ENCODE data around the gene SLC12A7.

Gene SLC12A7

GRCh38 chr5:1121891-1122290 is 10.0 kb upstream of the SLC12A7 start:
- in situ Hi-C loops (cut with HindIII; ENCODE audit: low sequenced_read_pairs): no loop called here
- no peak for DNase-seq (ENCODE audit: low read depth, low spot score)
- H3K4me3 ChIP-seq (ENCODE audit: low read depth, low read length): no peak overlapping the region
- TF ChIP-seq CTCF (IDR thresholded peaks at IDR 0.05; ENCODE audit: low read depth, low read length): no peak

DNA sequence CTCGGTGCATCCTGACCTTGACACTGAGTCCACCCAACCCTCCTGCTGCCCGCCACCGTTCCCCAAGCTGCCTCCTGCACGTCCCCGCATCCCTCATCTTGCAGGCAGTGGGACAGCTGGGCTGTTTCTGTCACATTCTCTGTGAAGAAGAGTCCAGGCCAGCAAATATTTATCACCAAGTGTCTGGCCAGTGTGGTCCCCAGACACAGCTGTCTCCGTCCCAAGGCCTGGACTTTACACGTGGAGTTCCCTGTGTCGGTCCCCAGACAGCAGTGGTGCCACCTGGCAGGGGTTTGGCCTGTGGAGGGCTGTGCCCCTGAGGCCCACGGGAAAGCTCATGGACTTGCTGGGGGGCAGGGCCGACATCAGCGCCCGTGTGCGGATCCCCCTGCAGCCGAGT is 9.2 kb upstream of the SLC12A7 start:
- no peak overlapping the region for H3K4me3 ChIP-seq (ENCODE audit: low read depth, low read length)
- in situ Hi-C loops (cut with HindIII; ENCODE audit: low sequenced_read_pairs): no loop called here
- TF ChIP-seq CTCF (IDR thresholded peaks at IDR 0.05; ENCODE audit: low read depth, low read length): no peak
- DNase-seq (ENCODE audit: low read depth, low spot score): no peak

DNA sequence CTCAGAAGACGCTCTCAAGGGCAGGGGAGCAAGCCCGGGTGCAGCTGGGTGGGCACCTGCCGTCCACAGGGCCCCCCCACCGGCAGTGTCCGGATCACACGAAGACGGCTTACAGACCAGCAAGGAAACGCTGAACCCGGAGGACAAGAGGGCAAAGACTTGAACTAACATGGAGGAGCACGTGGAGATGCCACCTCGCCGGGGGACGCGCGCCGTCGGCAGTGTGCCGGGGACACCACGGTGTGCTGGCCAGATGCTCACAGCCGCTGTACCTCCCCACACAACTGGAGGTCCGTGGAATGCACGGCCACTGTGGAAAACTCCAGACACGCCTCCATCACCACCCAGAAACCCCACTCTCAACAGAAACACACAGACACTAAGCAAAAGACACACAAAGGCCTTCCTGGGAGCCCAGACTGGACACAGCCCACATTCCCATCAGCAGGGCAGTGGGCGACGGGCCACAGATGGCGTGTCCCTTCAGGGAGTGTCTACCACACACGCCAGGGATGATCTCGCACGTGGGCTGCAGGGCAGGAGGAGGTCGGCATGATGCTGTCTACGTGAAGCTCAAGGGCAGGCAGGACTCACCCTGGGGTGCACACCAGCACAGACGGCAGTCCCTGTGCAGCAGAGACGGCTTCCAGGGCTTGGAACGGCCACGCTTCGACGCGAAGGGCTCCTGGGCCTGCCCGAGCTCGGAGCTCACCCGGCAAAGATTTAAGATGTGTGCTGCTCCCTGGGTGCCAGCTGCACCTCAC is 8.6 kb upstream of the SLC12A7 start:
- in situ Hi-C loops (cut with HindIII; ENCODE audit: low sequenced_read_pairs): no loop called here
- no peak overlapping the region for H3K4me3 ChIP-seq (ENCODE audit: low read depth, low read length)
- no peak for DNase-seq (ENCODE audit: low read depth, low spot score)
- TF ChIP-seq CTCF (IDR thresholded peaks at IDR 0.05; ENCODE audit: low read depth, low read length): no peak

DNA sequence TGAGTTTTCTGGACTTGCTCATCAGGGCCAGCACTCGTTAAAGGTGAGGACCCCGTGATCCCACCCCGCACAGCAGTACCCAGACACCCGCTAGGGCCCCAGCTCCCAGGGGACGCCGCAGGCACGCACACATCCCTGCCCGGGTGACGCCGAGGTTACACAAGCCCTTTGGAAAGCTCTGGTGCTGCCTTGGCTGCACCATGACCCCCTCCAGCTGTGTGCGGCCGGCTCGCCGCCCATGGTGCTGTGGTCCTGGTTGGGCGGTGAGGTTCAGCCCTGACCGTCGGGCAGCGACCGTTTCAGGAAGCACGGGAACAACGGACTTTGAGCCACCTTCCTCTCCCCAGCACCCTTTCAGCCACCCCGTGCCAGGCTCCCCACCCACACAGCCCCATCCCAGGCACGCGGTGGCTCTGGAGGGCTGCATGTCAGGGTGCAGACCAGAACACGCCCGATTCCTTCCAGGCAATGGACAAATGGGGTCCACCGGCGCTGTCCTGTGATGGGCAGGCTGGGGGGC is 7.5 kb upstream of the SLC12A7 start:
- TF ChIP-seq CTCF (IDR thresholded peaks at IDR 0.05; ENCODE audit: low read depth, low read length): no peak
- in situ Hi-C loops (cut with HindIII; ENCODE audit: low sequenced_read_pairs): no loop called here
- DNase-seq (ENCODE audit: low read depth, low spot score): no peak
- H3K4me3 ChIP-seq (ENCODE audit: low read depth, low read length): no peak overlapping the region

DNA sequence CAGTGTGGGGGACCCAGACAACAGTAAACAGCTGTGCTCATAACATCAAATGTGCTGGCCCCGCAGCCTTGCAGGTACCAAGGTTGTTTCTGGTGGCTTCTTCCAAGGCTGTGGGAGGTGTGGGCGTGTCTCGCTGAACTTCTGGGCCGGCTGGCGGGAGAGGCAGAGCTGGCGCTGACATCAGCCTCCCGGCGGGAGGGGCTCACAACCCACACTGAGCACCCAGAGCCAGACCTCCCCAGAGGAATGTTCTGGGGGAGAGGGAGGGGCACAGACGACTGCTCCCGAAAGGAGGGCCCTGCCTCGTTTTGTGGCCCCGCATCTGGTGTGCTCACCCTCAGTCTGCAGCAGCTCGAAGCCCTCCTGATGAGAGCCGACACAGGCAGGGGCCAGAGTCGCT is 6.9 kb upstream of the SLC12A7 start:
- in situ Hi-C loops (cut with HindIII; ENCODE audit: low sequenced_read_pairs): no loop called here
- H3K4me3 ChIP-seq (ENCODE audit: low read depth, low read length): no peak overlapping the region
- no peak for DNase-seq (ENCODE audit: low read depth, low spot score)
- no peak for TF ChIP-seq CTCF (IDR thresholded peaks at IDR 0.05; ENCODE audit: low read depth, low read length)

DNA sequence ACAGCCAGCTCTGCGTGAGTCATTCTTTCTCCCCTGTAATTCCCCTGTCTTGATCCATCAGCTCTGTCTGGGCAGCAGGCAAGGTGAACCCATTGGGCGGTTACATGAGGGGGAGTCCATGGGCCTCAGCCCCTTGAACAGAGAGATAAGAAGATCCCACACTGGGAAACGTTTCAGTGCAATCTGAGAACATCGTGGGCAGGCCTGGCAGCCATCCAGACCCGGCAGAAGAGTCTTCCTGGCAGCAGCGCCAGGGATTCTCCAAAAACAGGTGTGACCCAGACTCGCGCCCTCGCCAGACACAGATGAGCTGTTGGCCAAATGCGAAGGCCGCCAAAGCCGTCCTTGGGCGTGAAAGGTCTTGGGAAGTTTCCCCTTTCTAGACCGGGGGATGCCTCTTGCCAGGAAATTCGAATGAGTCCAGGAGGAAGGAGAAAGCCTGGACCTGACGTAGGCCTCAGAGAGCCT is 6.4 kb upstream of the SLC12A7 start:
- no peak for TF ChIP-seq CTCF (IDR thresholded peaks at IDR 0.05; ENCODE audit: low read depth, low read length)
- in situ Hi-C loops (cut with HindIII; ENCODE audit: low sequenced_read_pairs): no loop called here
- DNase-seq (ENCODE audit: low read depth, low spot score): no peak
- H3K4me3 ChIP-seq (ENCODE audit: low read depth, low read length): no peak overlapping the region
